Uterus (tissue), 4 donors: ENCODE results near the gene C8G. TPM values are rescaled to one million over a fixed set of nuclear protein-coding genes. Genes with fewer than 3 reads are reported as not detected.

Source experiments
- DNase-seq, 2 donors: peaks; one replicate each; pipeline ENCODE4 v3.0.0-alpha.2; 2019 to 2020
- H3K27ac ChIP-seq, 2 donors: fragments of 200-600 bp; sonication (generic); 1 replicate in 1 of 2; 2 replicates in 1 of 2; pipeline ENCODE4 v1.5.1; 2016 to 2018
- H3K27me3 ChIP-seq, 2 donors: fragments of 200-600 bp; sonication (generic); one replicate each; pipeline ENCODE4 v1.5.1; 2018 to 2019; ENCODE audit warnings: control low read depth in 1 of 2
- H3K36me3 ChIP-seq, 2 donors: fragments of 200-600 bp; sonication (generic); one replicate each; pipeline ENCODE4 v1.5.1; 2019; ENCODE audit warnings: control low read depth in 1 of 2
- H3K4me1 ChIP-seq, 2 donors: fragments of 200-600 bp; sonication (generic); one replicate each; pipeline ENCODE4 v1.5.1; 2018 to 2019; ENCODE audit warnings: control low read depth in 1 of 2
- H3K4me3 ChIP-seq, 2 donors: fragments of 200-600 bp; sonication (generic); 1 replicate in 1 of 2; 2 replicates in 1 of 2; pipeline ENCODE4 v1.5.1; 2018 to 2019; ENCODE audit warnings: mild to moderate bottlenecking in 1 of 2
- H3K9me3 ChIP-seq, 2 donors: fragments of 200-600 bp; sonication (generic); one replicate each; pipeline ENCODE4 v1.5.1; 2019; ENCODE audit warnings: control low read depth in 1 of 2
- POLR2A ChIP-seq, 2 donors: fragments of 450-650 bp; IDR thresholded peaks; one replicate each; pipeline ENCODE4 v1.6.1; 2016; ENCODE audit warnings: antibody characterized with exemption in 2 of 2, mild to moderate bottlenecking in 1 of 2, moderate library complexity in 1 of 2
- intact Hi-C: fragments of 100-400 bp; cut with DNase I; formaldehyde crosslinking; loops from one replicate; pipeline ENCODE4 v1.15.1; 2023; ENCODE audit warnings: low total_unique reads
- total RNA-seq, 4 donors: library from RNA; depleted of rRNA in 3 of 4; stranded (reverse); fragments of >200 nt in 3 of 4; gene quantifications; one replicate each; pipeline versions ENCODE4 v1.1.0 to v1.2.4, GENCODE V29; 2014 to 2023
- TF ChIP-seq, protein P1 (sequence below), 4 experiments: fragments of 200-600 bp in 2 of 4; fragments of 450-650 bp in 2 of 4; sonication (generic) in 2 of 4; IDR thresholded peaks; one replicate each; pipeline ENCODE4 v1.5.1; 2016 to 2019; ENCODE audit warnings: antibody characterized with exemption in 4 of 4, mild to moderate bottlenecking in 2 of 4, moderate library complexity in 1 of 4
- donor health status: DM: yes; HTN: yes; CAD: no.

Gene C8G
- total RNA-seq, 4 donors from 2014 or later: not detected

GRCh38 chr9:136958473-136958872 is 13.4 kb downstream of the C8G start:
- TF ChIP-seq POLR2A (IDR thresholded peaks at IDR 0.05): no peak
- TF ChIP-seq, protein P1, sequence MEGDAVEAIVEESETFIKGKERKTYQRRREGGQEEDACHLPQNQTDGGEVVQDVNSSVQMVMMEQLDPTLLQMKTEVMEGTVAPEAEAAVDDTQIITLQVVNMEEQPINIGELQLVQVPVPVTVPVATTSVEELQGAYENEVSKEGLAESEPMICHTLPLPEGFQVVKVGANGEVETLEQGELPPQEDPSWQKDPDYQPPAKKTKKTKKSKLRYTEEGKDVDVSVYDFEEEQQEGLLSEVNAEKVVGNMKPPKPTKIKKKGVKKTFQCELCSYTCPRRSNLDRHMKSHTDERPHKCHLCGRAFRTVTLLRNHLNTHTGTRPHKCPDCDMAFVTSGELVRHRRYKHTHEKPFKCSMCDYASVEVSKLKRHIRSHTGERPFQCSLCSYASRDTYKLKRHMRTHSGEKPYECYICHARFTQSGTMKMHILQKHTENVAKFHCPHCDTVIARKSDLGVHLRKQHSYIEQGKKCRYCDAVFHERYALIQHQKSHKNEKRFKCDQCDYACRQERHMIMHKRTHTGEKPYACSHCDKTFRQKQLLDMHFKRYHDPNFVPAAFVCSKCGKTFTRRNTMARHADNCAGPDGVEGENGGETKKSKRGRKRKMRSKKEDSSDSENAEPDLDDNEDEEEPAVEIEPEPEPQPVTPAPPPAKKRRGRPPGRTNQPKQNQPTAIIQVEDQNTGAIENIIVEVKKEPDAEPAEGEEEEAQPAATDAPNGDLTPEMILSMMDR (IDR thresholded peaks at IDR 0.05): no peak
- Histone ChIP-seq H3K27me3 (no peaks in the 10 kb centered on the region), H3K27ac (no peak overlapping the region)

DNA sequence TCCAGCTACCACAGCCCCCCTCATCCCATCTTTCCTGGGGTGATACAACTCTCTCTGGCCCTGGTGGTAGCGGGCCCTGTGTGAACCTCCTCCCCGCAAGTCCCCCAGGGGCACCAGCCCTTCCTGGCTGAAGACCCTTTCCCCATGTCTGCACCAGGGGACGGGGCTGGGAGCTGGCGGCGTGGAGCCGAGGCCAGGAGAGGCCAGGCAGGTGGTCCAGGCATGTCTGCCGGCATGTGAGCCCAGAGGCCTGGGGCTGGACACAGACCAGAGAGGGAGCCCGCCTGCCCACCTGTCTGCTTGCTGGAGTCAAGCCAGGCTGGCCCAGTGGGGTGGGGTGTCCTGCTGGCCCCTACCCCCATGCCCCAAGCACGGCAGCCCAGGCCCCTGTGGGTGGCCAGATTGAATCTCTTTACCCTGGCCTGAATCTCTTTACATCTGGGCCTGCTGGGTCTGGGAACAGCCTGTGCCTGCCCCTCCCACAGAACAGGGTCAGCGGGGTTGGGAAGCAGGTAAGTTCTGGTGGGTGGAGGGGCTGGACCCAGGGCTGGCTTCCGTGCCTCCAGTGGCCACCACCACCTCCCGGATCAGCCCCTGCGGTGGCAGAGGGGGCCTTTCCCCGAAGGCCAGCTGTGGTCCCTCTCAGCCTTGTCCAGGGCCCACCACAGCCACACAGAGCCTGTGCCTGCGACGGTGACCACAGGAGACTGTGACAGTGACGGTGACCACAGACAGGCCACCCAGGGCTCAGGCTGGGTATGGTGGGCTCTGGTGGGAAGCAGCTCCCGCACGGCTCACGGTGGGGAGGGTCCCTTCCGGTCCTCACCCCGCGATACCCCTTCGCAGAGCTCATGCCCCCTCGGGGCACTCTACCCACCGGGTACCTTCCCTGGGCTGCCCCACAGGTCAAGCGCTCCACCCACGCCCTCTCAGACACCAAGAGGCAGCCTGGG is 14.1 kb downstream of the C8G start:
- Histone ChIP-seq H3K36me3 (no peaks in the 10 kb centered on the region), H3K9me3 (no peaks in the 10 kb centered on the region), H3K4me3 (no peak overlapping the region), H3K27me3 (no peaks in the 10 kb centered on the region), H3K4me1 (no peaks in the 10 kb centered on the region), H3K27ac (no peak overlapping the region)
- DNase-seq: no peak
- intact Hi-C loops: no loop called here
- TF ChIP-seq, protein P1 (IDR thresholded peaks at IDR 0.05): no peak
- no peak for TF ChIP-seq POLR2A (IDR thresholded peaks at IDR 0.05)

More at GRCh38 chr9:136958473-136958872, 13.4 kb downstream of the C8G start:
- intact Hi-C loops: no loop called here
- no peaks in the 10 kb centered on the region for H3K36me3 ChIP-seq
- H3K4me3 ChIP-seq: no peak overlapping the region
- no peaks in the 10 kb centered on the region for H3K4me1 ChIP-seq
- DNase-seq: no peak
- H3K9me3 ChIP-seq: no peaks in the 10 kb centered on the region

DNA sequence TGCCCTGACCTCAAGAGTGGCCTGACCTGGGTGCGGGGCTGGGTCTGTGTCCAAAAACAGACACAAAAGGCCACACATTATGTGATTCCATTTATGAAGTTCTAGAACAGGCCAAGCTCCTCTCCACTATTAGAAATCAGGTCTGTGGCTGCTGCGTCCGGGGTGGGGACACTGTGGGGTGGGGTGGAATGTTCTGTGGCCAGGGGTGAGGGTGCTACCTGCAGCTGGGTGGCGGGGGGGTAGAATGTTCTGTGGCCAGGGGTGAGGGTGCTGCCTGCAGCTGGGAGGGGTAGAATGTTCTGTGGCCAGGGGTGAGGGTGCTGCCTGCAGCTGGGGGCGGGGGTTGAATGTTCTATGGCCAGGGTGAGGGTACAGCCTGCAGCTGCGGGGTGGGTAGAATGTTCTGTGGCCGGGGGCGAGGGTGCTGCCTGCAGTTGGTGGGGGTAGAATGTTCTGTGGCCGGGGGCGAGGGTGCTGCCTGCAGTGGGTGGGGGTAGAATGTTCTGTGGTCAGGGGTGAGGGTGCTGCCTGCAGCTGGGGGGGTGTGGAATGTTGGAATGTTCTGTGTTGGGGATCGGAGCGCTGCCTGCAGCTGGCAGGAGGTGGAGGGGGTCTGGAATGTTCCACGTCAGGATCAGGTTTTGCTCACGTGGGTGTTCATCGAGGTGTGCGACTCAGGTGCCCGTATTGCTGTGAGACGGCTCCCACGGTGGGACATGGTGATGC is 15.3 kb downstream of the C8G start:
- no peaks in the 10 kb centered on the region for H3K27me3 ChIP-seq
- no peaks in the 10 kb centered on the region for H3K9me3 ChIP-seq
- H3K36me3 ChIP-seq: no peaks in the 10 kb centered on the region
- H3K4me3 ChIP-seq: no peak overlapping the region
- H3K27ac ChIP-seq: no peak overlapping the region
- DNase-seq: no peak
- TF ChIP-seq POLR2A (IDR thresholded peaks at IDR 0.05): no peak
- intact Hi-C loops: no loop called here
- no peaks in the 10 kb centered on the region for H3K4me1 ChIP-seq

DNA sequence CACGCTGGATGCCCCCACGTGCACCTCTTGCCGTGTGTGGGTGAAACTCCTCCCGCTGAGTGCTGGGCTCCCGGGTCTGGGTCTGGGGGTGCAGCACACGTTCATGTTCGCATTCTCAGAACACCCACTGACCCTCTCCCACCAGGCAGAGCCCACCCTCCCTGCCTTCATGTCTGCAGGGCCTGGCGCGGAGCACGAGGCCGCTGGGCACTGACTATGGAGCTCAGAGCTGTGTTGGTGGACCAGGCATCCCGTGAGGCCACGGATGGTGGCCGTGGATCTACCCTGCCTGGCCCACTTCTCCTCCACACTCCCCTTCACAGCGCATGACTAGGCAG is 15.9 kb downstream of the C8G start:
- Histone ChIP-seq H3K27ac (no peak overlapping the region), H3K4me3 (no peak overlapping the region), H3K4me1 (no peaks in the 10 kb centered on the region), H3K36me3 (no peaks in the 10 kb centered on the region), H3K9me3 (no peaks in the 10 kb centered on the region), H3K27me3 (no peaks in the 10 kb centered on the region)
- no peak for DNase-seq
- intact Hi-C loops: no loop called here
- no peak for TF ChIP-seq POLR2A (IDR thresholded peaks at IDR 0.05)
- TF ChIP-seq, protein P1 (IDR thresholded peaks at IDR 0.05): no peak

DNA sequence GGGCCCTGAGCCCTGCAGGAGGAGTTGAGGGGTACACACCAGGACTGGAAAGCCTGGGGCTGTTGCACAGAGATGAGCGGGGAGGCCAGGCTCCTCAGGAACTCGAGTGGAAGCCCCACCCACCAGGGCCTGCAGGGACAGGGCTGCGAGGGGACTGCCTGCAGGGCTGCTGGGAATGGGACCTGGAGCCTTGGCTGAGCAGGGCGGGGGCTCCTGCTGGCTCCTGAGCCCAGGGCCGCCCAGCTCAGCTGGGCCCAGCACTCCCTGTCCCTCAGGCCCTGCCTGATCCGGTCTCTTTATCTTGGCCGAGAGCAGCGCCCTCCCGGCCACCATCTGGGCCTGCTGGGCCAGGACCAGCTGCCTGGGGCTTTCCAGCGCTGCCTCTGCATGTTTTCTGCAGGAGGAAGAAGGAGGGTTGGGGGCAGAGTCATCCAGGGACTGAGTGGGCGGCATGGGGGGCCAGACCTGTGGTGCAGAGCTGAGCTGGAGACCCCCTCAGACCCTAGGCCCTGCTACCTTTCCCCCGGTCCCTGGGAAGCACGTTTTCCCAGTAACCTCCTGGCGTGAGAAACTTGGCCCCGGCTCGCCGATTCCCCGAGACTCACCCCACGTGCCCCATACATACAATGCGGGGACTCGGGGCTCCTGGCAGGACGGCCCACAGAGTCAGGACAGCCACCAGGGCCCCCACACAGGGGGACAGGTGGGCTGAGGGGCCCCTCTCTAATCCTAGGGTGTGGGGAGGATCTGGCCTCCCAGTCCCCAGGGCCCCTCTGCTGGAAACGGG is 16.4 kb downstream of the C8G start:
- Histone ChIP-seq H3K27ac (no peak overlapping the region), H3K27me3 (no peaks in the 10 kb centered on the region), H3K36me3 (no peaks in the 10 kb centered on the region), H3K9me3 (no peaks in the 10 kb centered on the region), H3K4me3 (no peak overlapping the region), H3K4me1 (no peaks in the 10 kb centered on the region)
- intact Hi-C loops: no loop called here
- no peak for TF ChIP-seq POLR2A (IDR thresholded peaks at IDR 0.05)
- TF ChIP-seq, protein P1 (IDR thresholded peaks at IDR 0.05): no peak
- DNase-seq: no peak
